GM12878 (cell line): ENCODE measurements around the gene CIAO1. TPM values are rescaled to one million over a fixed set of nuclear protein-coding genes. Genes with fewer than 3 reads are reported as not detected.

ENCODE experiments used
- ATAC-seq: fragments of 200-7000 bp; cut with Tn5 transposase; 3 replicates; pipeline ENCODE4 v1.9.1; 2020; ENCODE audit warnings: mild to moderate bottlenecking, moderate library complexity
- BruUV-seq: library from RNA; stranded (reverse); fragments of 400-500 nt; replicated peaks from 2 replicates; lab custom pipeline; 2021; lab: Mats Ljungman, UMichigan
- CTCF ChIA-PET: fragments of 300-600 bp; sonication (Branson Sonifier 250); formaldehyde crosslinking; extraction: SDS; loops from one replicate; lab custom pipeline; 2021; ENCODE audit warnings: inconsistent platforms; lab: Yijun Ruan, JAX
- POLR2A ChIA-PET: fragments of 350-600 bp; formaldehyde crosslinking; extraction: SDS; loops from one replicate; lab custom pipeline; 2021; ENCODE audit warnings: inconsistent platforms; lab: Charles Lee
- RAD21 ChIA-PET: fragments of 300-600 bp; sonication (Branson Sonifier 250); formaldehyde crosslinking; loops from one replicate; lab custom pipeline; 2023; ENCODE audit warnings: antibody characterized with exemption; ENCODE audit not compliant: unreplicated experiment; lab: Charles Lee
- SMC1A ChIA-PET: fragments of 300-600 bp; sonication (Branson Sonifier 250); formaldehyde crosslinking; loops from one replicate; lab custom pipeline; 2023; ENCODE audit not compliant: unreplicated experiment, uncharacterized antibody; lab: Charles Lee
- DNase-seq: peaks from one replicate; pipeline ENCODE4 v3.0.0-alpha.2; 2011; ENCODE audit warnings: low read depth, low spot score
- FAIRE-seq: peaks from 3 replicates; lab custom pipeline; 2011; peaks lifted over from hg19 to GRCh38; lab: Jason Lieb, UNC
- H2AFZ ChIP-seq: 2 replicates; pipeline ENCODE4 v1.6.0; 2011; ENCODE audit warnings: low read depth, low read length, control low read depth; ENCODE audit not compliant: control insufficient read depth
- H3K27ac ChIP-seq: 2 replicates; pipeline ENCODE4 v1.5.1; 2011; ENCODE audit warnings: control low read depth; ENCODE audit not compliant: control insufficient read depth, insufficient read depth
- H3K27me3 ChIP-seq, 2 experiments: replicated peaks in 1 of 2; 2 replicates each; pipeline versions ENCODE4 v1.6.0 to v1.6.1; 2011; ENCODE audit warnings: low read length in 1 of 2; ENCODE audit not compliant: control insufficient read depth in 2 of 2, insufficient read depth in 2 of 2
- H3K36me3 ChIP-seq, 2 experiments: 2 replicates each; pipeline ENCODE4 v1.5.1; 2011; ENCODE audit warnings: low read length in 1 of 2; ENCODE audit not compliant: control insufficient read depth in 2 of 2, insufficient read depth in 2 of 2
- H3K4me1 ChIP-seq: 2 replicates; pipeline ENCODE4 v1.6.1; 2011; ENCODE audit warnings: mild to moderate bottlenecking, low read length, moderate library complexity, mixed read lengths; ENCODE audit not compliant: control insufficient read depth, insufficient read depth
- H3K4me2 ChIP-seq: 2 replicates; pipeline ENCODE4 v1.6.0; 2011; ENCODE audit warnings: control low read depth; ENCODE audit not compliant: control insufficient read depth, insufficient read depth
- H3K4me3 ChIP-seq: fragments of 200-600 bp; sonication (generic); 2 replicates; pipeline ENCODE4 v1.5.1; 2016
- H3K79me2 ChIP-seq: 2 replicates; pipeline ENCODE4 v1.6.0; 2011; ENCODE audit warnings: low read length; ENCODE audit not compliant: control insufficient read depth, insufficient read depth
- H3K9ac ChIP-seq: 2 replicates; pipeline ENCODE4 v1.8.0; 2011; ENCODE audit warnings: low read length, control low read depth, mixed read lengths; ENCODE audit not compliant: control insufficient read depth, insufficient read depth
- H3K9me3 ChIP-seq: replicated peaks from 3 replicates; pipeline ENCODE4 v1.5.1; 2011; ENCODE audit warnings: mild to moderate bottlenecking, low read length; ENCODE audit not compliant: control insufficient read depth, insufficient read depth
- H4K20me1 ChIP-seq: 2 replicates; pipeline ENCODE4 v1.6.0; 2011; ENCODE audit not compliant: control insufficient read depth, insufficient read depth
- ATF7 ChIP-seq: fragments of 450-650 bp; IDR thresholded peaks from 2 replicates; pipeline ENCODE4 v1.6.1; 2016; ENCODE audit warnings: low read depth, mild to moderate bottlenecking
- BRCA1 ChIP-seq: IDR thresholded peaks from 2 replicates; pipeline ENCODE4 v1.6.1; 2011; ENCODE audit warnings: low read depth, low read length, improper control_type of control experiment
- GABPA ChIP-seq: IDR thresholded peaks from 2 replicates; pipeline ENCODE4 v1.6.1; 2014; ENCODE audit warnings: antibody characterized with exemption, low read depth, mild to moderate bottlenecking, inconsistent platforms
- HDAC2 ChIP-seq: fragments of 200-600 bp; sonication (generic); IDR thresholded peaks from 2 replicates; pipeline ENCODE4 v1.6.1; 2017
- NBN ChIP-seq: fragments of 450-650 bp; IDR thresholded peaks from 2 replicates; pipeline ENCODE4 v1.6.1; 2016
- RB1 ChIP-seq: fragments of 450-650 bp; formaldehyde crosslinking; IDR thresholded peaks from 2 replicates; pipeline ENCODE4 v1.6.1; 2017; ENCODE audit warnings: mild to moderate bottlenecking, borderline replicate concordance
- SIN3A ChIP-seq: IDR thresholded peaks from 2 replicates; pipeline ENCODE4 v1.6.1; 2012; ENCODE audit warnings: low read depth, low read length, improper control_type of control experiment
- WGBS: methylation state at CpG from one replicate; pipeline ENCODE4 v1.1.6; 2016; ENCODE audit warnings: low lambda C conversion rate; ENCODE audit not compliant: insufficient replicate concordance, insufficient coverage; ENCODE audit errors: missing lambda C conversion rate; 5-methylcytosine and 5-hydroxymethylcytosine counted together
- in situ Hi-C: fragments of 300-500 bp; cut with MboI; formaldehyde crosslinking; loops from 9 replicates; pipeline ENCODE4 v1.14.3; 2018; ENCODE audit warnings: mixed read lengths
- intact Hi-C: fragments of 100-400 bp; cut with micrococcal nuclease; formaldehyde crosslinking; loops from one replicate; pipeline ENCODE4 v1.14.2; 2022; ENCODE audit not compliant: unreplicated experiment
- polyA plus RNA-seq, 11 experiments: library from polyadenylated mRNA; depleted of rRNA in 4 of 11; unstranded in 6 of 11; stranded (reverse) in 5 of 11; fragments of >200 nt; fragmentation: Nextera tagmentation in 4 of 11; fragmentation: Illumina TruSeq in 1 of 11; extraction: Ambion mirVana in 4 of 11; extraction: Trizol in 1 of 11; gene quantifications; 1 replicate in 1 of 11; 2 replicates in 10 of 11; pipeline versions ENCODE4 v1.2.1 to v1.2.3, GENCODE V29; 2011 to 2016; ENCODE audit warnings: inconsistent platforms in 2 of 11, missing spikeins in 2 of 11, low read depth in 1 of 11
- total RNA-seq, 4 experiments: library from RNA; depleted of rRNA in 3 of 4; stranded (reverse); fragments of >200 nt in 3 of 4; fragmentation: Illumina TruSeq in 1 of 4; extraction: Trizol in 1 of 4; gene quantifications; 2 replicates each; pipeline versions ENCODE4 v1.2.1 to v1.2.3, GENCODE V29; 2013 to 2021
- TF ChIP-seq, protein P1 (sequence below): fragments of 450-650 bp; IDR thresholded peaks from 2 replicates; pipeline ENCODE4 v1.6.1; 2017; ENCODE audit warnings: mild to moderate bottlenecking, moderate library complexity

Gene CIAO1
- total and polyA plus RNA-seq, 10 of the 15 experiments (the other 5 are each of a cell fraction or from before 2014, with no cell fraction given), result 8.3 to 89.4 (median 63.4) TPM

DNA sequence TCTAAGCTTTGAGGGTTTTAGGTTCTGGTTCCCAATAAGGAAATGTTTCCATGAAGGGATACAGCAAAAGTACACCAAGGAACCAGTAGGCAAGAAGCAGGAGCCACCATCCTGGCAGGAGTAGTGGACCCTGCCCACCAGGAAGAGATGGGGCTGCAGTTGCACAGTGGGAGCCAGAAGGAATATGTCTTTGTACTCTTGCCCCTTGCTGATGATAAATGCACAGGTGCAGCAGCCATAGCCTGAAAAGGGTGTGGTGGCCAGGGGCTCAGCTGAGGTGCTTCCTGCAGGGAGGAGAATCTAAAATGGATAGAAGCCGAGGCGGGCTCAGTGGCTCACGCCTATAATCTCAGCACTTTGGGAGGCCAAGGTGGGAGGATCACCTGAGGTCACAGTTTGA, 27.8 kb upstream of the CIAO1 start:
- ChIA-PET POLR2A (no interaction called here), SMC1A (interaction anchor here (0.9 to 1.3 kb wide), 4 partner anchors 11 to 29 kb away, joined by 3 to 4 read pairs (median 3); no protein-coding TSS in a partner anchor), CTCF (interaction anchor here (1.6 to 2.5 kb wide), 3 partner anchors 11 to 28 kb away, joined by 4 to 11 read pairs (median 10); no protein-coding TSS in a partner anchor), RAD21 (no interaction called here)
- FAIRE-seq (no peak), ATAC-seq (no peak), DNase-seq (no peak)
- H3K4me2 ChIP-seq, result no peak overlapping the region
- WGBS, result 95% methylated on average over 3 of the region's 3 CpGs
- BruUV-seq, result no TSS peak
- no peak overlapping the region for H3K4me3 ChIP-seq
- no peaks in the 10 kb centered on the region for H4K20me1 ChIP-seq
- peaks cover 41% of the 10 kb centered on the region for H3K4me1 ChIP-seq
- intact Hi-C loops, result no loop called here
- H3K9me3 ChIP-seq, result no peaks in the 10 kb centered on the region
- H3K9ac ChIP-seq, result no peak overlapping the region
- H3K79me2 ChIP-seq, result no peaks in the 10 kb centered on the region
- no peaks in the 10 kb centered on the region for H3K36me3 ChIP-seq
- H2AFZ ChIP-seq, result no peak overlapping the region
- TF ChIP-seq ATF7 (no peak), NBN (no peak), SIN3A (no peak)
- no peak overlapping the region for H3K27ac ChIP-seq
- in situ Hi-C loops, result no loop called here
- H3K27me3 ChIP-seq, result no peaks in the 10 kb centered on the region

DNA sequence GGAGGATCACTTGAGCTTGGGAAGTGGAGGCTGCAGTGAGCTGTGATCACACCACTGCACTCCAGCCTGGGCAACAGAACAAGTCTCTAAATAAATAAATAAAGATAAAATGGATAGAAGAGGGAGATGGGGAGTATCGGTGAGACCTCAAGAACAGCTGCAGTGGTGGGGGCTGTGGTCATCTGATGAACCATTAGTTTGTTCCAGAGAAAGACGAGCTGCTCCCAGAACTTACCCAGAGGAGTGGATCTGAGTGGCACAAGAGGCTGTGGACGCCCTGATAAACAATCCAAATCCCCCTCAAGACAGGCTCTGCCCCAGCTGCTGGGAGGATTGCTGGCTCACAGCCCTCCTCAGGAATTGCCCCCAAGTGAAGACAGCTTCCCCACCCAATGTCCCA, 26.9 kb upstream of the CIAO1 start:
- DNase-seq, result no peak
- 64% methylated on average over 3 of the region's 3 CpGs for WGBS
- BruUV-seq, result no TSS peak
- in situ Hi-C loops (no loop called here), intact Hi-C loops (no loop called here)
- ChIA-PET CTCF (interaction anchor here (0.5 to 2.5 kb wide), 4 partner anchors 12 to 170 kb away, joined by 3 to 11 read pairs (median 4); no protein-coding TSS in a partner anchor), SMC1A (interaction anchor here (1.1 to 2.0 kb wide), 4 partner anchors 12 to 100 kb away, joined by 3 to 5 read pairs (median 4); partner anchors contain the start of gene STARD7), RAD21 (no interaction called here), POLR2A (interaction anchor here (1.1 kb wide), 1 partner anchor 11 kb away, joined by 3 read pairs; no protein-coding TSS in a partner anchor)
- TF ChIP-seq HDAC2 (no peak), RB1 (no peak), BRCA1 (no peak), GABPA (no peak)
- TF ChIP-seq, protein P1, sequence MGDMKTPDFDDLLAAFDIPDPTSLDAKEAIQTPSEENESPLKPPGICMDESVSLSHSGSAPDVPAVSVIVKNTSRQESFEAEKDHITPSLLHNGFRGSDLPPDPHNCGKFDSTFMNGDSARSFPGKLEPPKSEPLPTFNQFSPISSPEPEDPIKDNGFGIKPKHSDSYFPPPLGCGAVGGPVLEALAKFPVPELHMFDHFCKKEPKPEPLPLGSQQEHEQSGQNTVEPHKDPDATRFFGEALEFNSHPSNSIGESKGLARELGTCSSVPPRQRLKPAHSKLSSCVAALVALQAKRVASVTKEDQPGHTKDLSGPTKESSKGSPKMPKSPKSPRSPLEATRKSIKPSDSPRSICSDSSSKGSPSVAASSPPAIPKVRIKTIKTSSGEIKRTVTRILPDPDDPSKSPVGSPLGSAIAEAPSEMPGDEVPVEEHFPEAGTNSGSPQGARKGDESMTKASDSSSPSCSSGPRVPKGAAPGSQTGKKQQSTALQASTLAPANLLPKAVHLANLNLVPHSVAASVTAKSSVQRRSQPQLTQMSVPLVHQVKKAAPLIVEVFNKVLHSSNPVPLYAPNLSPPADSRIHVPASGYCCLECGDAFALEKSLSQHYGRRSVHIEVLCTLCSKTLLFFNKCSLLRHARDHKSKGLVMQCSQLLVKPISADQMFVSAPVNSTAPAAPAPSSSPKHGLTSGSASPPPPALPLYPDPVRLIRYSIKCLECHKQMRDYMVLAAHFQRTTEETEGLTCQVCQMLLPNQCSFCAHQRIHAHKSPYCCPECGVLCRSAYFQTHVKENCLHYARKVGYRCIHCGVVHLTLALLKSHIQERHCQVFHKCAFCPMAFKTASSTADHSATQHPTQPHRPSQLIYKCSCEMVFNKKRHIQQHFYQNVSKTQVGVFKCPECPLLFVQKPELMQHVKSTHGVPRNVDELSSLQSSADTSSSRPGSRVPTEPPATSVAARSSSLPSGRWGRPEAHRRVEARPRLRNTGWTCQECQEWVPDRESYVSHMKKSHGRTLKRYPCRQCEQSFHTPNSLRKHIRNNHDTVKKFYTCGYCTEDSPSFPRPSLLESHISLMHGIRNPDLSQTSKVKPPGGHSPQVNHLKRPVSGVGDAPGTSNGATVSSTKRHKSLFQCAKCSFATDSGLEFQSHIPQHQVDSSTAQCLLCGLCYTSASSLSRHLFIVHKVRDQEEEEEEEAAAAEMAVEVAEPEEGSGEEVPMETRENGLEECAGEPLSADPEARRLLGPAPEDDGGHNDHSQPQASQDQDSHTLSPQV, result no peak
- no peak for FAIRE-seq
- no peak for ATAC-seq
- Histone ChIP-seq H3K9me3 (no peaks in the 10 kb centered on the region), H3K79me2 (no peaks in the 10 kb centered on the region), H3K4me3 (no peak overlapping the region), H3K9ac (no peak overlapping the region), H3K36me3 (no peaks in the 10 kb centered on the region), H2AFZ (no peak overlapping the region), H3K4me1 (peaks cover 34% of the 10 kb centered on the region), H3K27ac (no peak overlapping the region), H3K27me3 (no peaks in the 10 kb centered on the region), H3K4me2 (no peak overlapping the region), H4K20me1 (no peaks in the 10 kb centered on the region)
